HFFc6 (cell line): ENCODE data around the gene ARX. TPM values are rescaled to one million over a fixed set of nuclear protein-coding genes. Genes with fewer than 3 reads are reported as not detected.

Experiments
- DNase-seq: peaks from one replicate; pipeline ENCODE4 v3.0.0-alpha.2; 2018
- H3K27ac Mint-ChIP-seq: 2 replicates; pipeline ENCODE4 v1.8.0; 2020; ENCODE audit warnings: mild to moderate bottlenecking, mixed read lengths
- H3K27me3 Mint-ChIP-seq: 2 replicates; pipeline ENCODE4 v1.8.0; 2021; ENCODE audit warnings: mild to moderate bottlenecking, moderate library complexity, mixed read lengths; ENCODE audit not compliant: insufficient read depth
- H3K36me3 Mint-ChIP-seq: 2 replicates; pipeline ENCODE4 v1.8.0; 2021; ENCODE audit warnings: low read depth, mixed read lengths
- H3K4me1 Mint-ChIP-seq: 2 replicates; pipeline ENCODE4 v1.8.0; 2020; ENCODE audit warnings: low read depth, mixed read lengths
- H3K4me3 Mint-ChIP-seq: 2 replicates; pipeline ENCODE4 v1.8.0; 2020; ENCODE audit warnings: mild to moderate bottlenecking, moderate library complexity, mixed read lengths
- H3K9me3 Mint-ChIP-seq: 2 replicates; pipeline ENCODE4 v1.8.0; 2020; ENCODE audit warnings: mild to moderate bottlenecking, mixed read lengths
- CTCF ChIP-seq: fragments of 200-600 bp; sonication (generic); IDR thresholded peaks from 2 replicates; pipeline ENCODE4 v1.5.0; 2021; ENCODE audit warnings: antibody characterized with exemption, mild to moderate bottlenecking
- long read RNA-seq: library from polyadenylated mRNA; unstranded; transcript quantifications from one replicate; pipeline ENCODE4 v2.0.0, GENCODE V29; 2019
- total RNA-seq, 6 experiments: library from RNA; stranded (reverse); fragmentation: NEBNext Ultra II Directional; extraction: Animal tissue kit (Norgen Biotek cat#: 25700); gene quantifications; 2 replicates in 1 of 6; 3 replicates in 5 of 6; pipeline ENCODE4 v1.2.3, GENCODE V29; 2021

Gene ARX
- not detected for total RNA-seq
- long read RNA-seq = 0 reads

DNA sequence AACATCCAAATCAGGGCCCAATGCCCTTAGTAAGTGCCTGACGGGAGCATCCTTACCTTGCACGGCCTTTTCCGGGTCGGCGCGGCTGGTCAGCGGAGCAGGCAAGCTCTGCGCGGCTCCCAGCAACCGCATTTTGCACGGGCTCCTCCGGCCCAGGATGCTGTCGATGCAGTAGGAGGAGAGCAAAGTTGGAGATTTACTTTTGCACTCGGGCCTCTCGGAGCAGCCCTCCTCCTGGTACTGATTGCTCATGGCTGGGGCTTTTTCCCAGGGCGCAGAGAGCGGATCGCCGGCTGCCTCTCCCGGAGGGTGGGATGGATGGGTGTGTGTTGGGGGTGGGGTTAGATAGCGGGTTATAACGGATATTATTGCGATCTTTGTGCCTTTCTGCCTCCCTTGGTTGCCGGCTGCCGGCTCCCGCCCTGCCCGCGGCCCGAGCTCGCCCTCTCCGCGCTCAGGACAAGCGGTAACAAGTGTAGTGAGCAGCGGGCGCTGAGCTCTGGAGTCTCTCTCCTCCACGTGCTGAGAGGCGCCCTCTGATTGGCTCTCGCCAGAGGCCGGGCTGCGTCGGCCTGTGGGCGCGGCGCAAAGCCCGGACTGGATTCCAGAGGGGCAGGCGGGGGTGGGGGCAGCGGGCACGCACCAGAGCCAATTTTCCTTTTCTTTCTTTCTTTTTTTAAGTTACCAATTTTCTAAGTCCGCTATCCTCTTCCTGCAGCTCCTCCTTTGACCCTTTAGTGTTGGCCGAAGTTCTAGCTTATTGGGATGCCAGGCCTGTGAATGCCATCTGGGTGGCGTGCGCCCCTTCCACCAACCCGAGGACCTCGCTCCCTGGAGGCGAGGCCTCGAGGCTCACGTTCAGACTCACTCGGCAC, at the start of gene ARX:
ARX (minus strand) TSS at position 480 of the 875 bp plus-strand sequence; CDS start at position 252, 228 bp downstream.
- Mint-ChIP-seq H3K9me3 (no peaks in the 10 kb centered on the region), H3K4me3 (no peak within 1 kb of the TSS), H3K27ac (no peak within 1 kb of the TSS), H3K27me3 (peaks cover 33% of the 10 kb centered on the region), H3K4me1 (peaks cover 5% of the 10 kb centered on the region; the same call in 1 of the 2 replicates), H3K36me3 (no peaks in the 10 kb centered on the region)
- TF ChIP-seq CTCF = no peak
- no peak for DNase-seq

GRCh38 chrX:25059273-25059672, 43.5 kb upstream of the ARX start:
- Mint-ChIP-seq H3K4me1 (no peaks in the 10 kb centered on the region), H3K27me3 (no peaks in the 10 kb centered on the region), H3K4me3 (no peak overlapping the region), H3K27ac (no peak overlapping the region), H3K36me3 (no peaks in the 10 kb centered on the region), H3K9me3 (peaks cover 4% of the 10 kb centered on the region; the same call in 1 of the 2 replicates)
- no peak for DNase-seq
- TF ChIP-seq CTCF = no peak

GRCh38 chrX:25052798-25053534, 37.2 kb upstream of the ARX start:
- Mint-ChIP-seq H3K27ac (no peak overlapping the region), H3K4me1 (no peaks in the 10 kb centered on the region), H3K27me3 (peaks cover 2% of the 10 kb centered on the region; the same call in 1 of the 2 replicates), H3K4me3 (no peak overlapping the region), H3K9me3 (peaks cover 4% of the 10 kb centered on the region; the same call in 1 of the 2 replicates), H3K36me3 (no peaks in the 10 kb centered on the region)
- no peak for DNase-seq
- TF ChIP-seq CTCF = no peak

DNA sequence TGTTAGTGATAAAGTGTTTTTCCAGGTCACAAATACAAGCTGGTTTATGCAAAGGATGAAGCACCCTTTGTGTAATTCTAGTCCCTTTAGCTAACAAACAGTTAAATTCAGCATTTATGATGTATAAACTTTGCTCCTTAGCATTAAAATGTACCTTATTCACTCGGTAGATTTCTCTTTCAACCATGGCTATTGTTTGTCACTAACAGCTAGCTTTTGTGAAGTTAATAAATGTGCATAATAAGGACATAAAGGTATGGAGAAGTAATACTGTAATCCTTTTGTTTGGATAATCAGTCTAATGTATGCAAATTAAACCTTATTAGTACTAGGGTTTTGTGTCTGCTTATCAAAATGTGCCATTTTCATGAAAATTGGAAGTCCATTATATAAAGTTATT, 34.2 kb upstream of the ARX start:
- DNase-seq = no peak
- no peak for TF ChIP-seq CTCF
- no peak overlapping the region for H3K27ac Mint-ChIP-seq
- H3K4me3 Mint-ChIP-seq = no peak overlapping the region
- peaks cover 3% of the 10 kb centered on the region for H3K27me3 Mint-ChIP-seq
- H3K4me1 Mint-ChIP-seq = no peaks in the 10 kb centered on the region
- no peaks in the 10 kb centered on the region for H3K36me3 Mint-ChIP-seq
- no peaks in the 10 kb centered on the region for H3K9me3 Mint-ChIP-seq

- H3K27ac Mint-ChIP-seq = no peak overlapping the region
- H3K36me3 Mint-ChIP-seq = no peaks in the 10 kb centered on the region
- no peaks in the 10 kb centered on the region for H3K9me3 Mint-ChIP-seq
- TF ChIP-seq CTCF = no peak
- H3K27me3 Mint-ChIP-seq = peaks cover 3% of the 10 kb centered on the region
- no peaks in the 10 kb centered on the region for H3K4me1 Mint-ChIP-seq
- no peak for DNase-seq
- H3K4me3 Mint-ChIP-seq = no peak overlapping the region
Measured at GRCh38 chrX:25049357-25049756, 33.6 kb upstream of the ARX start.
